SW 1271 (cell line): Measurements from ENCODE around the gene NME7.
A peak's percentile ranks its signal among the peaks of the same experiment; 100 is the strongest.
"Not testable (repeated sequence)": the region's sequence is repeated elsewhere in the genome, so short reads cannot be mapped to it uniquely, and the experiment has no call there.

Experiments
- DNase-seq, 2 experiments: peaks; one replicate each; lab custom pipeline; 2025; lab: John Stamatoyannopoulos, UW

NME7 gene

GRCh38 chr1:169340882-169341281, 26.7 kb downstream of the NME7 start:
- DNase-seq = no peak

DNA sequence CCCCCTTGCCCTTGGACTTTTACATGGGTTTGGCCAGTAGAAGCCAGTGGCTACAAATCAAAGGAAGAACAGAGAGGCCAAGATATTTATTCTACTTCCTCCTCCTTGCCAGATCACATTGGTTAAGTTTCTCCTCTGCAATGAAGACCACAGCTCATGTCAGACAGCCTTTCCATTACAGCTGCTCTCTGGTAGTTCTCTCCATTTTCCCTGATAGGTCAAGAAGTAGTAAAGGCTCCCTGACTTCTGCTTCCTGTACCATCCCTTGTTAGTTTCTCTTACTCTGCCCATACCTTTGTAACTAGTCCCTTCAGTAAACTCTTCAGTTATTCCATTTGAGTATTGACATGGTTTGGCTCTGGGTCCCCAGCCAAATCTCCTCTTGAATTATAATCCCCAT, 27.8 kb downstream of the NME7 start:
- DNase-seq = no peak

- DNase-seq = no peak
These were observed 29.0 kb downstream of the NME7 start for GRCh38 chr1:169338617-169339016.

DNA sequence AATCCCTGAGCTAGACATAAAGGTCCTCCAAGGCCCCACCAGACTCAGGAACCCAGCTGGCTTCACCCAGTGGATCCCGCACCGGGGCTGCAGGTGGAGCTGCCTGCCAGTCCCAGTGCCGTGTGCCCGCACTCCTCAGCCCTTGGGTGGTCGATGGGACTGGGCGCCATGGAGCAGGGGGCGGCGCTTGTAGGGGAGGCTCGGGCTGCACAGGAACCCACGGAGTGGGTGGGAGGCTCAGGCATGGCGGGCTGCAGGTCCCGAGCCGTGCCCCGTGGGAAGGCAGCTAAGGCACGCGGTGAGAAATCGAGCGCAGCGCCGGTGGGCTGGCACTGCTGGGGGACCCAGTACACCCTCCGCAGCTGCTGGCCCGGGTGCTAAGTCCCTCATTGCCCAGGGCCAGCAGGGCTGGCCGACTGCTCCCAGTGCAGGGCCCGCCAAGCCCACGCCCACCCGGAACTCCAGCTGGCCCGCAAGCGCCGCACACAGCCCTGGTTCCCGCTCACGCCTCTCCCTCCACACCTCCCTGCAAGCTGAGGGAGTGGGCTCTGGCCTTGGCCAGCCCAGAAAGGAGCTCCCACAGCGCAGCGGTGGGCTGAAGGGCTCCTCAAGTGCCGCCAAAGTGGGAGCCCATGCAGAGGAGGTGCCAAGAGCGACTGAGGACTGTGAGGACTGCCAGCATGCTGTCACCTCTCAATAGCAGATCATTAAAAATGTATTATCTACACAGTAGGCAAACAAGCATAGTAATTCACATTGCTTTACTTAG, 30.5 kb downstream of the NME7 start:
- not testable (repeated sequence) for DNase-seq

DNA sequence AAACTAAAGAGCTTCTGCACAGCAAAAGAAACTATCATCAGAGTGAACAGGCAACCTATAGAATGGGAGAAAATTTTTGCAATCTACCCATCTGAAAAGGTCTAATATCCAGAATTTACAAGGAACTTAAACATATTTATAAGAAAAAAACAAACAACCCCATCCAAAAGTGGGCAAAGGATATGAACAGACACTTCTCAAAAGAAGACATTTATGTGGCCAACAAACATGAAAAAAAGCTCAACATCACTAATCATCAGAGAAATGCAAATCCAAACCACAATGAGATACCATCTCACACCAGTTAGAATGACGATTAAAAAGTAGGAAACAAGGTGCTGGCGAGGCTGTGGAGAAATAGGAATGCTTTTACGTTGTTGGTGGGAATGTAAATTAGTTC, 32.9 kb downstream of the NME7 start:
- not testable (repeated sequence) for DNase-seq

- DNase-seq = no peak
These were observed 36.7 kb downstream of the NME7 start for GRCh38 chr1:169330927-169331326.

GRCh38 chr1:169329383-169329782, 38.2 kb downstream of the NME7 start:
- no peak for DNase-seq

- DNase-seq = no peak
These were observed 39.7 kb downstream of the NME7 start for GRCh38 chr1:169327875-169328274.

DNA sequence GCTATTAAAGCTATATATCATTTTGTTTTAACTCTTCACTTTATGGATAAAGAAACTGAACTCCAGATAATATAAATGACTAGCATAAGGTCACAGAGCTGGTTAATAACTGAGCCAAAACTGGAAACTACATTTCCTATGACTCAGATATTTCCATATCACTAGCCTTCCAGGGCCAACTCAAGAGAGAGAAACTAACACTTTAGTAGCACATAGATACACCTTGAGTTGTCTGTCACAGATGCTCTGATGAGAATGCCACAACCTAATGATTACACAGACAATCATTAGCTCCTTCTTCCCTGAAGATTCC, 40.7 kb downstream of the NME7 start:
- DNase-seq = peak in 1 of 2 experiments; percentile 18

DNA sequence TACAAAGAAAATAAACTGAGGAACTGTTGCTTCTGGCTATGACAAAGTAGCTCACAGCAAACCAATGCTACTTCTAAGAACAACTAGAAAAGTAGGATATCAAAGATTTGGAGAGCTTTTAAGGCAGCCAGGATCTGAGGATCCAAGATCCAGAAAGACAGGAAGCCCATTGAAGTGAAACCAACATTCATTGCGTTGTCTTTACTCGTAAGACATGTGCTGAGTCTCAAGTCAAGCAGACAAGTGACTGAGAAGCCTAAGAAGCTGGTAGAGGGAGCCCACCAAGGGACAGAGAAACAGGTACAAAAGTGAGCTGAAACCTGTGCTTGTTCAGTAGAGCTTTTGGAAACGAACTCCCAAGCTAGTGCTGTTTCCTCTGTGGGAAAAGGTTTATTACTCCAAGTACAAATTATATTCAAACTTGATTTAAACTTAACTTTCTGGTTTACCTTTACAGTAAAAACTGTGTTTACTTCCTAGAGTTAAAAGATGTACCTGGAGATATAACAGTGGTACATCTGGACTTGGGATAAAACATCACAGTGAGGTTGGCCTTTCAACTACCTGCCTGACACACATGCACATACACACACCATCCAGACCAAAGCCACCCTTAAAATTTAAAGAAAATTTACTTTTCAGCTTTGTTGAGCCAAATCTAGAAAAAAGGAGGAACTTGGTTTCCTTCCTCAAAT, 41.2 kb downstream of the NME7 start:
- no peak for DNase-seq

DNA sequence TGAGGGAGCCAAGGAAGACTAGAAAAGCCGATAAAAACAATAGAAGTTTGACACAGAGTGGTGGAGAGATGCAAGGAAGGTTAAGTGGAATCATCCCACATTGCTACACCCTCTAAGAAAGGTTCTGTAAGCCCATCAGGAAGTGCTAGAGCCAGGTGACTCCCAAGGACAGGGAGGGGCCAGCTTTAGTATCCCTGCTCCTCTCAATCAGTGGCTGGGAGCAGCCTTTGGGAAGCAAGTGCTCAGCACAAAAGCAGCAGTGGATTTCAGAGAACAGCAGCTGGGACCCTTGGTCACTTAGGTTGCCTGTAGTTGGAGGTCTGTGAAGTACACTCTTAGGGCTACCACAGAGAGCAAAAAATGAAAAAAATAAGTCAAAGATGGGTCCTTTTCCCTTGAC, 42.5 kb downstream of the NME7 start:
- no peak for DNase-seq

DNA sequence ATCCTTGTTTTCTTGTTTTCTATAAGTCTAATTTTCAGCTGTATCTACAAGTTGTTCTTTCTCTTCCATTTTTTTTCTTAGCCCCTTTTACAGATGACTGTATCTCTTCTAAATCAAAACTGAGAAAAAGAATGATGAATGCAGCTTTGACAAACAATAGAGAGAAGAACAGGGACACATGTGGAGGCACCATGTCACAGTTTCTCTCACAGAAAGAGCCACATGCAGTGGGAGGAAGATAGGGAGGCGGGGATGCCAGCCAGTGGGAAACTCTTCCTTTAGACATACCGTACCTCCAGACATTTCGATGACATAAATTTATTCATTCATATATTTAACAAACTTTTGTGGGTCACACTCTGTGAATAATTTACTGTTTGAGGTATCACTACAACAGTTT, 45.5 kb downstream of the NME7 start:
- DNase-seq = no peak

DNA sequence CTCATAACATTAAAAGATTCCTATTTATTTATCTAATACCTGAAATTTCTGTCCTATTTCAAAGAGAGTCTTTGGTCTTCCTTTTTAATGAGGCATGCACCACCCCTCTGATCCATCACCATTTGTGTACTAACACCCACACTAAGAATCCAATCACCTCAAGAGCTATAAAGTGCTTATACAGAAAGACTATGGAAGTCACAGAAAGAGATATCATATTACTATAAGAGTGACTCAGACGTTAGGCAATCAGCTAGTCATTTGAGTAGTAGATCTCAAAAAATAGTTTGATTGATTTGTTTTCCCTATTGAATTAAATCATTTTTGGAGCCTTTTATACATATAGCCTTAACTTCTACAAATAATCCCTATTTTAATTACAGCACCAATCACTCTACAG, 46.1 kb downstream of the NME7 start:
- DNase-seq = peak in 1 of 2 experiments; percentile 39

DNA sequence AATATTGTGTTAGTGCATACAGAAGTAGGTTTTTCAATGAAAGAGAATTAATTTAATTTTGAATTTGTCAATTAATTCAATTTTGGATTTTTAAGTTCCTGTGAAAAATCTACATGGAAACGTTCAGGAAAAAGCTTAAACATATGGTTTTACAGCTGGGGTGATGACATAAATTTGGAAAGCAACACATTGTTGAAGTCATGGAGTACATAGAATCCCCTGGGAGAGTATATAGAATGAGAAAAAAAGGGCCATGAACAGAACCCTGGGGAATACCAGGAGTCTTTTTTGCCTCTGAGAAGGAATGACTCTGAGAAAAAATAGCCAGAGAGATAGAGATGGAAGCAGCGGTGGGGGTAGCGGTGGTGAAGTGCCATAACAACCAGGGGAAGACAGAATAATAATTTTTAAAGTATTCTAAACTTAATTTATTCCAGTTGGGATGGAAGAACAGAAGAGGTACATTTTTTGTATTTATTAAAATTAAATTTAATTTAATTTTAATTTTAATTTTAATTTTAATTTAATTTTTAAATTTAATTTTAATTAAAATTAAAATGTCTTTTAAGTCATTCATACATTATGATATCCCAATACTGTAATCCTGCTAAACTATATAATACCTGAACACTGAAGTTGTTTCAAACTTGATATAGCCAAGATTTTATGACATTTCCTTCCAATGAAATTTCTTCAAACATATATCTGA, 48.9 kb downstream of the NME7 start:
- DNase-seq = no peak

DNA sequence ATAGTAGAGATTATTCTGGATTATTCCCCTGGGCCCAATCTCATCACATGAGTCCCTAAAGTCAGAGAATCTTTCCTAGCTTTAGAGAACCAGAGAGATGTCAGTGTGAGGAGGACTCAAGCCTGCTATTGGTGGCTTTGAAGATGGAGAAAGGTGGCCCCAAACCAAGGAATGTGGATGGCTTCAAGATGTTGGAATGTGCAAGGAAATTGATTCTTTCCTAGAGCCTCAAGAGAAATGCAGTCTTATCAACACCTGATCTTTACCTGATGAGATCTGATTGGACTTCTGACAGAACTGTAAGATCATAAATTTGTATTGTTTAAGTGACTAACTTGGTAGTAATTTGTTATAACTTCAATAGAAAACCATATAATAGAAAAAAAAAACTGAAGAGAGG, 51.0 kb downstream of the NME7 start:
- no peak for DNase-seq

GRCh38 chr1:169312084-169312954, 55.3 kb downstream of the NME7 start:
- peak; percentile 78 to 84 for DNase-seq

DNA sequence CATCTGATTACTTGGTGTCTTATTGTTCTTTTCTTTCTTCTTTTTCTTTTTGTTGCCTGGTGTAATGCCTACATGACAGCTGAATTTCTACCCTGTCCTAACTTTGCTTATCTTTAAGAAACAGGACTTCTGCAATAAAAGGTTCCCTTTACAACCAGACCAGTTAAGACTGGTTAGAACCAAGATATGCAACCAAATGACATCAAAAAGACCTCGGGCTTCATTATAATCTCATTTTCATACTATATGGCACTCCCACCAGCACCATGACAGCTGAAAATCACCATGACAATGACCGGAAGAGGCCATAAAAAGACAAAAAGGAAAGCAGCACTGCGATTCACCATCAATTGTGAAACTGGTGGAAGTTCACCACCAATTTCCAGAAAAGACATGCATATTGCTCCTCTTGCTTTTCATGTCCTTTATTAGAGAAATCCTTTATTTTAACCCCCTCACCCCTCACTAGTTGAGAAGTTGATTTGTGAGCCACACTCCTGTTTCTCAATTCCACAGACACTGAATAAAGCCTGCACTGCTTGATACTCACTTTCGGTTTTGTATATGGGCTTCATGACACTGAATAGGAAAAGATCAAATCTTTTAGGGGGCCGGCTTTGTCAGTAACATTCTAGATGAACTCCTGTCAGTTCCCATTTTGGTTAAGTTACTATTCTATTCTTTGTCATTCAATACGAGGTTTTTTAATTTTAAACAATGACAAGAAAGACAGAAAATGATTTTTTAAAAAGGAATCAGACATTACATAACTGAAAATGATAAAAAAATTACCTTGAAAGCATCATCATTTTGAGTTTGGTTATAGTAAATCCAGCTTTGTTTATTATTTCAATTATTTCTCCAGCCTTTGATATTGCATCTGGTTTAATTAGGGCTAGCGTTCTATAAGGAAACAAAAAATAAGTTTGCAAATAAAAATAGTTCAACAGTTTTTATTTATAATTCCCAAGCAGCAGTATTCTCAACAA, 58.1 kb downstream of the NME7 start:
- no peak for DNase-seq

GRCh38 chr1:169308313-169309039, 59.1 kb downstream of the NME7 start:
- DNase-seq = no peak

- DNase-seq = no peak
These were observed 60.4 kb downstream of the NME7 start for GRCh38 chr1:169307176-169307575.

DNA sequence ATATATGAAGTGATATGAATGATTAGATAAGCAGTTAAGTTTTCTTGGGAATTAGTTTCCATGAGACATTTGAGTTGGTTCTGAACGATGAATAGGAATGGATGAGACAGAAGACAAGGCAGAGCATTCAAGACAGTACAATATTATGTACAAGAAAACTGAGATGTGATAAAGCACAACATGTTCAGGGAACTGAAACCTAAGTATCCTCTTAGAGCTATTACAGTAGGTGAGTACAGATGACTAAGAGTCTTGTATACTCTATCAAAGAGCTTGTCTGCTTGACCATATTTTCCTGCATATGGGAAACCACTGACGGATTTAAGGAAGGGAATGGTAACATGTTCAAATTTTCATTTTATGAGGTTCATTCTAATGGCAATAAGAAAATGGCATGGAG, 61.6 kb downstream of the NME7 start:
- DNase-seq = no peak
